GM23338 (cell line): ENCODE results near the gene ADGRG7. TPM values are rescaled to one million over a fixed set of nuclear protein-coding genes. Genes with fewer than 3 reads are reported as not detected.

Experiments
- ATAC-seq: fragments of 200-7000 bp; cut with Tn5 transposase; 3 replicates; pipeline ENCODE4 v1.9.1; 2020
- DNase-seq: peaks from one replicate; pipeline ENCODE4 v3.0.0-alpha.2; 2015; ENCODE audit warnings: low spot score
- H2AFZ ChIP-seq: fragments of 200-600 bp; sonication (generic); 2 replicates; pipeline ENCODE4 v1.8.0; 2016; ENCODE audit warnings: antibody characterized with exemption, mild to moderate bottlenecking, moderate library complexity
- H3F3A ChIP-seq: fragments of 200-600 bp; sonication (generic); replicated peaks from 2 replicates; pipeline ENCODE4 v1.8.0; 2017; ENCODE audit warnings: antibody characterized with exemption, mixed run types, low read depth
- H3K27ac ChIP-seq: fragments of 200-600 bp; sonication (generic); 2 replicates; pipeline ENCODE4 v1.6.1; 2016; ENCODE audit warnings: low read depth
- H3K27me3 ChIP-seq: fragments of 200-600 bp; sonication (generic); 2 replicates; pipeline ENCODE4 v1.8.0; 2016; ENCODE audit warnings: mild to moderate bottlenecking, mixed run types, moderate library complexity; ENCODE audit not compliant: insufficient read depth
- H3K36me3 ChIP-seq: fragments of 200-600 bp; sonication (generic); 2 replicates; pipeline ENCODE4 v1.8.0; 2016; ENCODE audit warnings: mild to moderate bottlenecking; ENCODE audit not compliant: insufficient read depth
- H3K4me1 ChIP-seq: fragments of 200-600 bp; sonication (generic); 2 replicates; pipeline ENCODE4 v1.8.0; 2016; ENCODE audit warnings: mild to moderate bottlenecking, moderate library complexity; ENCODE audit not compliant: insufficient read depth
- H3K4me2 ChIP-seq: fragments of 200-600 bp; sonication (generic); 2 replicates; pipeline ENCODE4 v1.7.1; 2017; ENCODE audit warnings: mixed run types
- H3K4me3 ChIP-seq: fragments of 200-600 bp; sonication (generic); 2 replicates; pipeline ENCODE4 v1.6.1; 2016; ENCODE audit warnings: mixed run types
- H3K79me2 ChIP-seq: fragments of 200-600 bp; sonication (generic); replicated peaks from 2 replicates; pipeline ENCODE4 v1.8.0; 2017; ENCODE audit warnings: mild to moderate bottlenecking; ENCODE audit not compliant: insufficient read depth
- H3K9me2 ChIP-seq: fragments of 200-600 bp; sonication (generic); 2 replicates; pipeline ENCODE4 v1.8.0; 2017; ENCODE audit not compliant: insufficient read depth
- H4K20me1 ChIP-seq: fragments of 200-600 bp; sonication (generic); replicated peaks from 2 replicates; pipeline ENCODE4 v1.8.0; 2017; ENCODE audit warnings: mild to moderate bottlenecking; ENCODE audit not compliant: insufficient read depth
- H3K27ac Mint-ChIP-seq: 2 replicates; pipeline ENCODE4 v1.8.0; 2020; ENCODE audit warnings: inconsistent platforms, mild to moderate bottlenecking, moderate library complexity, mixed read lengths
- H3K27me3 Mint-ChIP-seq: 3 replicates; pipeline ENCODE4 v1.8.0; 2022; ENCODE audit warnings: low read depth, mild to moderate bottlenecking, moderate library complexity, mixed read lengths, inconsistent platforms; ENCODE audit not compliant: insufficient read depth, poor library complexity
- H3K36me3 Mint-ChIP-seq: 3 replicates; pipeline ENCODE4 v1.8.0; 2021; ENCODE audit warnings: low read depth, mild to moderate bottlenecking, inconsistent platforms, moderate library complexity, mixed read lengths
- H3K4me1 Mint-ChIP-seq: 3 replicates; pipeline ENCODE4 v1.8.0; 2020; ENCODE audit warnings: mild to moderate bottlenecking, inconsistent platforms, mixed read lengths
- H3K4me3 Mint-ChIP-seq: 3 replicates; pipeline ENCODE4 v1.8.0; 2021; ENCODE audit warnings: moderate library complexity, mild to moderate bottlenecking, inconsistent platforms, mixed read lengths
- H3K9me3 Mint-ChIP-seq: 3 replicates; pipeline ENCODE4 v1.8.0; 2020; ENCODE audit warnings: moderate library complexity, mild to moderate bottlenecking, inconsistent platforms, mixed read lengths
- CREB1 ChIP-seq: fragments of 250-450 bp; sonication (Bioruptor Pico); IDR thresholded peaks from 2 replicates; pipeline ENCODE4 v1.5.0; 2020; ENCODE audit warnings: low read depth, mild to moderate bottlenecking, moderate library complexity
- EZH2 ChIP-seq: fragments of 200-600 bp; sonication (generic); IDR thresholded peaks from one replicate; pipeline ENCODE4 v1.8.0; 2017; ENCODE audit warnings: antibody characterized with exemption, mild to moderate bottlenecking, low read depth; ENCODE audit not compliant: unreplicated experiment
- EZH2phosphoT487 ChIP-seq: fragments of 200-600 bp; sonication (generic); IDR thresholded peaks from one replicate; pipeline ENCODE4 v1.8.1; 2018; ENCODE audit warnings: antibody characterized with exemption; ENCODE audit not compliant: unreplicated experiment
- JUNB ChIP-seq: IDR thresholded peaks from one replicate; pipeline ENCODE4 v1.6.1; 2016; ENCODE audit warnings: antibody characterized with exemption; ENCODE audit not compliant: unreplicated experiment
- NANOG ChIP-seq: IDR thresholded peaks from 2 replicates; pipeline ENCODE4 v1.6.1; 2016; ENCODE audit warnings: antibody characterized with exemption, borderline replicate concordance
- POLR2AphosphoS5 ChIP-seq: IDR thresholded peaks from 2 replicates; pipeline ENCODE4 v1.6.1; 2016; ENCODE audit warnings: antibody characterized with exemption, low read depth
- STAT1 ChIP-seq: IDR thresholded peaks from one replicate; pipeline ENCODE4 v1.6.1; 2016; ENCODE audit warnings: antibody characterized with exemption; ENCODE audit not compliant: unreplicated experiment
- ZNF114 ChIP-seq: fragments of 250-450 bp; sonication (Bioruptor Pico); IDR thresholded peaks from 2 replicates; pipeline ENCODE4 v1.5.0; 2020; ENCODE audit warnings: mild to moderate bottlenecking, moderate library complexity
- ZNF331 ChIP-seq: fragments of 250-450 bp; sonication (Bioruptor Pico); IDR thresholded peaks from 2 replicates; pipeline ENCODE4 v1.5.0; 2020; ENCODE audit warnings: low read depth, mild to moderate bottlenecking, moderate library complexity
- polyA plus RNA-seq: library from polyadenylated mRNA; unstranded; fragments of >200 nt; fragmentation: Nextera tagmentation; extraction: Ambion mirVana; gene quantifications from 2 replicates; pipeline ENCODE4 v1.2.1, GENCODE V29; 2016
- total RNA-seq: library from RNA; depleted of rRNA; stranded (reverse); fragments of >200 nt; shearing (Covaris generic); gene quantifications from 2 replicates; pipeline ENCODE4 v1.2.3, GENCODE V29; 2014
- TF ChIP-seq, protein P1 (sequence below): fragments of 250-450 bp; sonication (Bioruptor Pico); IDR thresholded peaks from 2 replicates; pipeline ENCODE4 v1.5.0; 2020; ENCODE audit warnings: mild to moderate bottlenecking, moderate library complexity
- TF ChIP-seq, protein P2 (sequence below): IDR thresholded peaks from one replicate; pipeline ENCODE4 v1.6.1; 2018; ENCODE audit warnings: antibody characterized with exemption; ENCODE audit not compliant: unreplicated experiment
- TF ChIP-seq, protein P3 (sequence below), 2 experiments: fragments of 200-600 bp in 1 of 2; sonication (generic) in 1 of 2; conservative IDR thresholded peaks; 2 replicates each; pipeline versions ENCODE4 v1.5.1 to v1.6.1; 2016 to 2017; ENCODE audit warnings: antibody characterized with exemption in 2 of 2, low read depth in 2 of 2, mild to moderate bottlenecking in 2 of 2, moderate library complexity in 1 of 2
- TF ChIP-seq, protein P4 (sequence below): IDR thresholded peaks from 2 replicates; pipeline ENCODE4 v1.6.1; 2016; ENCODE audit warnings: antibody characterized with exemption

ADGRG7 gene
- total and polyA plus RNA-seq, 2 experiments from 2014 or later, result not detected

DNA sequence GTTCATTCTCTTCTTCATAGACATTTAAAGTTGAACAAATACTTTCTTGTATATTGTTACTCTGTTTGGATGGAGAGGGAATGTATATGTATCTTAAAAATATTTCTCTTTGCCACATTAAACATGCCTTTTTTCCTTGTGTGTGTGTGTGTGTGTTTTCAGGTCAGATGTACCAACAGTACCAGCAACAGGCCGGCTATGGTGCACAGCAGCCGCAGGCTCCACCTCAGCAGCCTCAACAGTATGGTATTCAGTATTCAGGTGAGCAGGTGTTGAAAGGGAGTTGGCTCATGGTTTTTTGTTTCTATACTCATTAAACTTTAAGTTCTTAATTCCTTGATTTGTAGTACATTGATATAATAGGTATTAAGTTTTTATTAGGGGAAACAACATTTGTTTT, 135.3 kb downstream of the ADGRG7 start:
- peak overlapping the region; percentile 59; the same call in 1 of the 2 replicates for H3K27ac Mint-ChIP-seq
- H3K27me3 ChIP-seq, result no peaks in the 10 kb centered on the region
- ATAC-seq (no peak), DNase-seq (no peak)
- peaks cover 48% of the 10 kb centered on the region; the same call in 2 of the 3 replicates for H3K36me3 Mint-ChIP-seq
- peaks cover 17% of the 10 kb centered on the region for H3K4me1 ChIP-seq
- H3K4me1 Mint-ChIP-seq, result peaks cover 12% of the 10 kb centered on the region
- H3K27ac ChIP-seq, result no peak overlapping the region
- H3K4me3 ChIP-seq, result no peak overlapping the region
- no peaks in the 10 kb centered on the region for H3K27me3 Mint-ChIP-seq
- no peaks in the 10 kb centered on the region; the same call in 1 of the 2 replicates for H4K20me1 ChIP-seq
- H3K4me2 ChIP-seq, result no peak overlapping the region
- H3F3A ChIP-seq, result no peaks in the 10 kb centered on the region
- peaks cover 4% of the 10 kb centered on the region; the same call in 1 of the 2 replicates for H3K79me2 ChIP-seq
- H3K36me3 ChIP-seq, result peaks cover 27% of the 10 kb centered on the region; the same call in 1 of the 2 replicates
- no peaks in the 10 kb centered on the region for H3K9me3 Mint-ChIP-seq
- no peak overlapping the region for H3K4me3 Mint-ChIP-seq
- H3K9me2 ChIP-seq, result no peaks in the 10 kb centered on the region
- TF ChIP-seq NANOG, result no peak
- no peak for TF ChIP-seq STAT1
- TF ChIP-seq ZNF114 (CRISPR knock-in tag), result no peak
- TF ChIP-seq, protein P1, sequence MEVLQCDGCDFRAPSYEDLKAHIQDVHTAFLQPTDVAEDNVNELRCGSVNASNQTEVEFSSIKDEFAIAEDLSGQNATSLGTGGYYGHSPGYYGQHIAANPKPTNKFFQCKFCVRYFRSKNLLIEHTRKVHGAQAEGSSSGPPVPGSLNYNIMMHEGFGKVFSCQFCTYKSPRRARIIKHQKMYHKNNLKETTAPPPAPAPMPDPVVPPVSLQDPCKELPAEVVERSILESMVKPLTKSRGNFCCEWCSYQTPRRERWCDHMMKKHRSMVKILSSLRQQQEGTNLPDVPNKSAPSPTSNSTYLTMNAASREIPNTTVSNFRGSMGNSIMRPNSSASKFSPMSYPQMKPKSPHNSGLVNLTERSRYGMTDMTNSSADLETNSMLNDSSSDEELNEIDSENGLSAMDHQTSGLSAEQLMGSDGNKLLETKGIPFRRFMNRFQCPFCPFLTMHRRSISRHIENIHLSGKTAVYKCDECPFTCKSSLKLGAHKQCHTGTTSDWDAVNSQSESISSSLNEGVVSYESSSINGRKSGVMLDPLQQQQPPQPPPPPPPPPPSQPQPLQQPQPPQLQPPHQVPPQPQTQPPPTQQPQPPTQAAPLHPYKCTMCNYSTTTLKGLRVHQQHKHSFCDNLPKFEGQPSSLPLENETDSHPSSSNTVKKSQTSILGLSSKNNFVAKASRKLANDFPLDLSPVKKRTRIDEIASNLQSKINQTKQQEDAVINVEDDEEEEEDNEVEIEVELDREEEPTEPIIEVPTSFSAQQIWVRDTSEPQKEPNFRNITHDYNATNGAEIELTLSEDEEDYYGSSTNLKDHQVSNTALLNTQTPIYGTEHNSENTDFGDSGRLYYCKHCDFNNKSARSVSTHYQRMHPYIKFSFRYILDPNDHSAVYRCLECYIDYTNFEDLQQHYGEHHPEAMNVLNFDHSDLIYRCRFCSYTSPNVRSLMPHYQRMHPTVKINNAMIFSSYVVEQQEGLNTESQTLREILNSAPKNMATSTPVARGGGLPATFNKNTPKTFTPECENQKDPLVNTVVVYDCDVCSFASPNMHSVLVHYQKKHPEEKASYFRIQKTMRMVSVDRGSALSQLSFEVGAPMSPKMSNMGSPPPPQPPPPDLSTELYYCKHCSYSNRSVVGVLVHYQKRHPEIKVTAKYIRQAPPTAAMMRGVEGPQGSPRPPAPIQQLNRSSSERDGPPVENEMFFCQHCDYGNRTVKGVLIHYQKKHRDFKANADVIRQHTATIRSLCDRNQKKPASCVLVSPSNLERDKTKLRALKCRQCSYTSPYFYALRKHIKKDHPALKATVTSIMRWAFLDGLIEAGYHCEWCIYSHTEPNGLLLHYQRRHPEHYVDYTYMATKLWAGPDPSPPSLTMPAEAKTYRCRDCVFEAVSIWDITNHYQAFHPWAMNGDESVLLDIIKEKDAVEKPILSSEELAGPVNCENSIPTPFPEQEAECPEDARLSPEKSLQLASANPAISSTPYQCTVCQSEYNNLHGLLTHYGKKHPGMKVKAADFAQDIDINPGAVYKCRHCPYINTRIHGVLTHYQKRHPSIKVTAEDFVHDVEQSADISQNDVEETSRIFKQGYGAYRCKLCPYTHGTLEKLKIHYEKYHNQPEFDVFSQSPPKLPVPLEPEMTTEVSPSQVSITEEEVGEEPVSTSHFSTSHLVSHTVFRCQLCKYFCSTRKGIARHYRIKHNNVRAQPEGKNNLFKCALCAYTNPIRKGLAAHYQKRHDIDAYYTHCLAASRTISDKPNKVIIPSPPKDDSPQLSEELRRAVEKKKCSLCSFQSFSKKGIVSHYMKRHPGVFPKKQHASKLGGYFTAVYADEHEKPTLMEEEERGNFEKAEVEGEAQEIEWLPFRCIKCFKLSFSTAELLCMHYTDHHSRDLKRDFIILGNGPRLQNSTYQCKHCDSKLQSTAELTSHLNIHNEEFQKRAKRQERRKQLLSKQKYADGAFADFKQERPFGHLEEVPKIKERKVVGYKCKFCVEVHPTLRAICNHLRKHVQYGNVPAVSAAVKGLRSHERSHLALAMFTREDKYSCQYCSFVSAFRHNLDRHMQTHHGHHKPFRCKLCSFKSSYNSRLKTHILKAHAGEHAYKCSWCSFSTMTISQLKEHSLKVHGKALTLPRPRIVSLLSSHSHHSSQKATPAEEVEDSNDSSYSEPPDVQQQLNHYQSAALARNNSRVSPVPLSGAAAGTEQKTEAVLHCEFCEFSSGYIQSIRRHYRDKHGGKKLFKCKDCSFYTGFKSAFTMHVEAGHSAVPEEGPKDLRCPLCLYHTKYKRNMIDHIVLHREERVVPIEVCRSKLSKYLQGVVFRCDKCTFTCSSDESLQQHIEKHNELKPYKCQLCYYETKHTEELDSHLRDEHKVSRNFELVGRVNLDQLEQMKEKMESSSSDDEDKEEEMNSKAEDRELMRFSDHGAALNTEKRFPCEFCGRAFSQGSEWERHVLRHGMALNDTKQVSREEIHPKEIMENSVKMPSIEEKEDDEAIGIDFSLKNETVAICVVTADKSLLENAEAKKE, result no peak
- no peak for TF ChIP-seq EZH2
- TF ChIP-seq JUNB, result no peak
- TF ChIP-seq, protein P2, sequence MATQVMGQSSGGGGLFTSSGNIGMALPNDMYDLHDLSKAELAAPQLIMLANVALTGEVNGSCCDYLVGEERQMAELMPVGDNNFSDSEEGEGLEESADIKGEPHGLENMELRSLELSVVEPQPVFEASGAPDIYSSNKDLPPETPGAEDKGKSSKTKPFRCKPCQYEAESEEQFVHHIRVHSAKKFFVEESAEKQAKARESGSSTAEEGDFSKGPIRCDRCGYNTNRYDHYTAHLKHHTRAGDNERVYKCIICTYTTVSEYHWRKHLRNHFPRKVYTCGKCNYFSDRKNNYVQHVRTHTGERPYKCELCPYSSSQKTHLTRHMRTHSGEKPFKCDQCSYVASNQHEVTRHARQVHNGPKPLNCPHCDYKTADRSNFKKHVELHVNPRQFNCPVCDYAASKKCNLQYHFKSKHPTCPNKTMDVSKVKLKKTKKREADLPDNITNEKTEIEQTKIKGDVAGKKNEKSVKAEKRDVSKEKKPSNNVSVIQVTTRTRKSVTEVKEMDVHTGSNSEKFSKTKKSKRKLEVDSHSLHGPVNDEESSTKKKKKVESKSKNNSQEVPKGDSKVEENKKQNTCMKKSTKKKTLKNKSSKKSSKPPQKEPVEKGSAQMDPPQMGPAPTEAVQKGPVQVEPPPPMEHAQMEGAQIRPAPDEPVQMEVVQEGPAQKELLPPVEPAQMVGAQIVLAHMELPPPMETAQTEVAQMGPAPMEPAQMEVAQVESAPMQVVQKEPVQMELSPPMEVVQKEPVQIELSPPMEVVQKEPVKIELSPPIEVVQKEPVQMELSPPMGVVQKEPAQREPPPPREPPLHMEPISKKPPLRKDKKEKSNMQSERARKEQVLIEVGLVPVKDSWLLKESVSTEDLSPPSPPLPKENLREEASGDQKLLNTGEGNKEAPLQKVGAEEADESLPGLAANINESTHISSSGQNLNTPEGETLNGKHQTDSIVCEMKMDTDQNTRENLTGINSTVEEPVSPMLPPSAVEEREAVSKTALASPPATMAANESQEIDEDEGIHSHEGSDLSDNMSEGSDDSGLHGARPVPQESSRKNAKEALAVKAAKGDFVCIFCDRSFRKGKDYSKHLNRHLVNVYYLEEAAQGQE, result no peak
- no peak for TF ChIP-seq CREB1 (CRISPR knock-in tag)
- TF ChIP-seq, protein P3, sequence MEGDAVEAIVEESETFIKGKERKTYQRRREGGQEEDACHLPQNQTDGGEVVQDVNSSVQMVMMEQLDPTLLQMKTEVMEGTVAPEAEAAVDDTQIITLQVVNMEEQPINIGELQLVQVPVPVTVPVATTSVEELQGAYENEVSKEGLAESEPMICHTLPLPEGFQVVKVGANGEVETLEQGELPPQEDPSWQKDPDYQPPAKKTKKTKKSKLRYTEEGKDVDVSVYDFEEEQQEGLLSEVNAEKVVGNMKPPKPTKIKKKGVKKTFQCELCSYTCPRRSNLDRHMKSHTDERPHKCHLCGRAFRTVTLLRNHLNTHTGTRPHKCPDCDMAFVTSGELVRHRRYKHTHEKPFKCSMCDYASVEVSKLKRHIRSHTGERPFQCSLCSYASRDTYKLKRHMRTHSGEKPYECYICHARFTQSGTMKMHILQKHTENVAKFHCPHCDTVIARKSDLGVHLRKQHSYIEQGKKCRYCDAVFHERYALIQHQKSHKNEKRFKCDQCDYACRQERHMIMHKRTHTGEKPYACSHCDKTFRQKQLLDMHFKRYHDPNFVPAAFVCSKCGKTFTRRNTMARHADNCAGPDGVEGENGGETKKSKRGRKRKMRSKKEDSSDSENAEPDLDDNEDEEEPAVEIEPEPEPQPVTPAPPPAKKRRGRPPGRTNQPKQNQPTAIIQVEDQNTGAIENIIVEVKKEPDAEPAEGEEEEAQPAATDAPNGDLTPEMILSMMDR (conservative IDR thresholded peaks at IDR 0.05; ENCODE audit: low read depth in 2 of 2), result no peak
- TF ChIP-seq, protein P4, sequence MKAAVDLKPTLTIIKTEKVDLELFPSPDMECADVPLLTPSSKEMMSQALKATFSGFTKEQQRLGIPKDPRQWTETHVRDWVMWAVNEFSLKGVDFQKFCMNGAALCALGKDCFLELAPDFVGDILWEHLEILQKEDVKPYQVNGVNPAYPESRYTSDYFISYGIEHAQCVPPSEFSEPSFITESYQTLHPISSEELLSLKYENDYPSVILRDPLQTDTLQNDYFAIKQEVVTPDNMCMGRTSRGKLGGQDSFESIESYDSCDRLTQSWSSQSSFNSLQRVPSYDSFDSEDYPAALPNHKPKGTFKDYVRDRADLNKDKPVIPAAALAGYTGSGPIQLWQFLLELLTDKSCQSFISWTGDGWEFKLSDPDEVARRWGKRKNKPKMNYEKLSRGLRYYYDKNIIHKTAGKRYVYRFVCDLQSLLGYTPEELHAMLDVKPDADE, result no peak
- TF ChIP-seq ZNF331 (CRISPR knock-in tag), result no peak
- TF ChIP-seq EZH2phosphoT487, result no peak
- no peak for TF ChIP-seq POLR2AphosphoS5
- H2AFZ ChIP-seq, result no peak overlapping the region
